ENCODE results near the gene NDFIP2. TPM values are rescaled to one million over a fixed set of nuclear protein-coding genes. Genes with fewer than 3 reads are reported as not detected.
"Not testable (repeated sequence)": the region's sequence is repeated elsewhere in the genome, so short reads cannot be mapped to it uniquely, and the experiment has no call there.

NDFIP2 gene
- total RNA-seq, 2 donors from 2014 or later, result 84.2 to 130 TPM

- Histone ChIP-seq H3K9ac (ENCODE audit: low read depth in 2 of 2, low read length in 2 of 2) (no peak overlapping the region), H3K27ac (no peak overlapping the region), H3K9me3 (no peaks in the 10 kb centered on the region), H3K36me3 (no peaks in the 10 kb centered on the region), H3K4me1 (no peaks in the 10 kb centered on the region), H3K4me3 (no peak overlapping the region), H3K27me3 (no peaks in the 10 kb centered on the region)
- intact Hi-C loops (cut with DNase I), result no loop called here
- no peak for TF ChIP-seq CTCF (IDR thresholded peaks at IDR 0.05)
- no peak for DNase-seq
These were observed 109.4 kb downstream of the NDFIP2 start for GRCh38 chr13:79590394-79590676.

DNA sequence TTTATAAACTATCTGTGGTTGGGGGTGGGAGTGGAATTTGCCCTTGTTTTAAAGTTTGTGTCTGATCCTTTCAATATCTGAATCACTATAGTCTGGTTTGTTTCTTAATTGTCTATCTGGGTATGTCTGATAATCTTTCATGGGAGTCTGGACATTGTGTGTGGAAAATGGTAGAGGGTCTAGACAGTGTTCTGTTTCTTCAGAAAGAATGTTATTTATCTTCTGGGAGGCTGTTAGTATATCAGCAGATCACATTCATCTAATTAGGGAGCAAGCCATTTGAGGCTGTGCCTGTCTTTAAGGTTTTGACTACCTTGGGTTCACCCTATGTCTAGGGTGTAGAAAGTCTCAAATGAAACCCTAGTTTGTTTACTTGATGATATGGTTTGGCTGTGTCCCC is 110.5 kb downstream of the NDFIP2 start:
- Histone ChIP-seq H3K27ac (no peak overlapping the region), H3K4me3 (no peak overlapping the region), H3K9me3 (no peaks in the 10 kb centered on the region), H3K9ac (ENCODE audit: low read depth in 2 of 2, low read length in 2 of 2) (no peak overlapping the region), H3K36me3 (no peaks in the 10 kb centered on the region), H3K4me1 (no peaks in the 10 kb centered on the region), H3K27me3 (no peaks in the 10 kb centered on the region)
- no peak for DNase-seq
- intact Hi-C loops (cut with DNase I), result no loop called here
- TF ChIP-seq CTCF (IDR thresholded peaks at IDR 0.05), result no peak

GRCh38 chr13:79593121-79593520 is 112.2 kb downstream of the NDFIP2 start:
- no peak overlapping the region for H3K27ac ChIP-seq
- H3K9me3 ChIP-seq, result no peaks in the 10 kb centered on the region
- no peaks in the 10 kb centered on the region for H3K36me3 ChIP-seq
- H3K4me3 ChIP-seq, result no peak overlapping the region
- intact Hi-C loops (cut with DNase I), result no loop called here
- H3K4me1 ChIP-seq, result no peaks in the 10 kb centered on the region
- no peak for DNase-seq
- H3K27me3 ChIP-seq, result no peaks in the 10 kb centered on the region
- H3K9ac ChIP-seq (ENCODE audit: low read depth in 2 of 2, low read length in 2 of 2), result no peak overlapping the region
- TF ChIP-seq CTCF (IDR thresholded peaks at IDR 0.05), result no peak

DNA sequence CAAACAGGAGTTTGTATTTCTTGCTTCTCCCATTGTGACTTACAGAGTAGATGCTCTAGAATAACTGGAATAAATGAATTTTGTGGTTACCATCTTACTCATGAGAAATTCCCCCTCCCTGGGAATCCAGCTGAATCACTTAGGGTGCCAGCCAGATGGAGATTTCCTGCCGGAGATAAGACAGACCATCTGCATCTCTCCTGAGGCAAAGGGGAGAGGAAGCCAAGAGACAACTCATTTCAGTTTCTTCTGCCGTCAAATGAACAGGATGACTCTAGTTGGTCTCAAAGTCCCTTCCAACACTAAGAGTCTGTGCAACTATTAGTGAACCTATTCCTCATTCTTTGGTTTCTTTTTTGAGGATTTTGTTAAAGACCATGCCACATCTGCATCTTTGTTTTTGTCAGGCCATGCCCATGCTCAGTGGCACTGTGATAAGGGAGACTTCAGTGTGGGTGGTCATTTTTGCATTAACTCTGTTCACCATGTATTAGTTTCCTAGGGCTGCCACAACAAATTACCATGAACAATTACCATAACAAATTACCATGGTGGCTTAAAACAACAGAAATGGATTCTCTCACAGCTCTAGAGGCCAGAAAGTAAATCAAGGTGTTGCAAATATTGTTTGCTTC is 112.8 kb downstream of the NDFIP2 start:
- Histone ChIP-seq H3K9ac (ENCODE audit: low read depth in 2 of 2, low read length in 2 of 2) (no peak overlapping the region), H3K36me3 (no peaks in the 10 kb centered on the region), H3K27me3 (no peaks in the 10 kb centered on the region), H3K4me3 (no peak overlapping the region), H3K4me1 (no peaks in the 10 kb centered on the region), H3K27ac (no peak overlapping the region), H3K9me3 (no peaks in the 10 kb centered on the region)
- no peak for TF ChIP-seq CTCF (IDR thresholded peaks at IDR 0.05)
- intact Hi-C loops (cut with DNase I), result no loop called here
- no peak for DNase-seq

DNA sequence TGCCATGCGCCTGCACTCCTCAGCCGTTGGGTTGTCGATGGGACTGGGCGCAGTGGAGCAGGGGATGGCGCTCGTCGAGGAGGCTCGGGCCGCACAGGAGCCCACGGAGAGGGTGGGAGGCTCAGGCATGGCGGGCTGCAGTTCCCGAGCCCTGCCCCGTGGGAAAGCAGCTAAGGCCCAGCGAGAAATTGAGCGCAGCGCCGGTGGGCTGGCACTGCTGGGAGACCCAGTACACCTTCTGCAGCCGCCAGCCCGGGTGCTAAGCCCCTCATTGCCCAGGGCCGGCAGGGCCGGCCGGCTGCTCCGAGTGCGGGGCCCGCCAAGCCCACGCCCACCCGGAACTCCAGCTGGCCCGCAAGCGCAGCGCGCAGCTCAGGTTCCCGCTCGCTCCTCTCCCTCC is 119.2 kb downstream of the NDFIP2 start:
- H3K36me3 ChIP-seq; intact Hi-C loops (cut with DNase I); DNase-seq: not testable (repeated sequence)

DNA sequence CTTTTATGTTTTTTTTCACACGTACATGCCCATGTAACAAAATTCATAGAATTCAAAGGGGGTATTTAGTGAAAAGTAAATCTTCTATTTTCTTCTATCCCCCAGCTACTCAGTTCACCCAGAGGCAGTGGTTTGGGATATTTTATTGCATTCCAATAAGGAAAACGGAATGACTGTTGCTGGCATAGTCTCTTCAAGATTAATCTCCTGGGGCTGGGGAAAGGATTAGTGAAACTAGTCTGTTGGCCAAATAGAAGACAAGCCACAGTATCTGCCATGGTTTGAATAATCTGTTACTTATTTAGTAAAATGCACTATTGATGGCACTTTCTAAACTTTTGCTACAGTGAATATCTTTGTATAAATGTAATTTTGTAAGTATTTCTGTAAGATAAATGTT is 122.0 kb downstream of the NDFIP2 start:
- Histone ChIP-seq H3K4me3 (no peak overlapping the region), H3K4me1 (no peaks in the 10 kb centered on the region), H3K27ac (no peak overlapping the region), H3K9ac (ENCODE audit: low read depth in 2 of 2, low read length in 2 of 2) (no peak overlapping the region), H3K9me3 (no peaks in the 10 kb centered on the region), H3K27me3 (no peaks in the 10 kb centered on the region), H3K36me3 (no peaks in the 10 kb centered on the region)
- intact Hi-C loops (cut with DNase I), result no loop called here
- DNase-seq, result no peak
- no peak for TF ChIP-seq CTCF (IDR thresholded peaks at IDR 0.05)

More for the DNA sequence above, 119.2 kb downstream of the NDFIP2 start:
- H3K27ac ChIP-seq; H3K9me3 ChIP-seq; H3K9ac ChIP-seq (ENCODE audit: low read depth in 2 of 2, low read length in 2 of 2); H3K4me3 ChIP-seq; H3K27me3 ChIP-seq; H3K4me1 ChIP-seq: not testable (repeated sequence)
